Ovary (tissue), 1 donor: ENCODE measurements around the gene GSTT2.

ENCODE experiments used
- EP300 ChIP-seq: sonication (generic); formaldehyde crosslinking; IDR thresholded peaks from one replicate; pipeline ENCODE4 v1.6.1; 2017; ENCODE audit warnings: antibody characterized with exemption
- POLR2A ChIP-seq: fragments of 450-650 bp; IDR thresholded peaks from one replicate; pipeline ENCODE4 v1.6.1; 2017; ENCODE audit warnings: antibody characterized with exemption, mild to moderate bottlenecking, moderate library complexity

DNA sequence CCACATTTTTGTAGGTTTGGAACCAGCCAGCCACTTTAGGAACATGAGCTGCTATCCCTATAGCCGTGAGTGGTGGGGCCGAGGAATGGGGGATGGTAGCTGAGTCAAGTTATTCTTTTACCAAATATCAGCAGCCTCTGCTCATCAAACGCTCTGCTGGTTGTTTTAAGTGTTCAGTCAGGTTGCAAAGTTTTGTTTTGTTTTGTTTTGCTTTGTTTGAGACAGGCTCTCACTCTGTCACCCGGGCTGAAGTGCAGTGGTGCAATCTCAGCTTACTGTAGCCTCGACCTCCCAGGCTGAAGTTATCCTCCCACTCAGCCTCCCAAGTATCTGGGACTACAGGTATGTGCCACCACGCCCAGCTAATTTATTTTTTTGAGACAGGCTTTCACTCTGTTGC lies 45.5 kb downstream of the GSTT2 start:
- TF ChIP-seq POLR2A (no peak), EP300 (no peak)
